Colonic mucosa (tissue), 4 donors: Measurements from ENCODE around the gene ADAMTSL4. TPM values are rescaled to one million over a fixed set of nuclear protein-coding genes. Genes with fewer than 3 reads are reported as not detected.

Source experiments
- DNase-seq: peaks from one replicate; pipeline ENCODE4 v3.0.0-alpha.2; 2020
- H3K27ac ChIP-seq: fragments of 200-600 bp; one replicate; pipeline ENCODE4 v1.8.0; 2021
- H3K27me3 ChIP-seq: fragments of 200-600 bp; one replicate; pipeline ENCODE4 v1.8.0; 2021
- H3K36me3 ChIP-seq: fragments of 200-600 bp; one replicate; pipeline ENCODE4 v1.8.0; 2021
- H3K4me1 ChIP-seq: fragments of 200-600 bp; one replicate; pipeline ENCODE4 v1.8.0; 2021; ENCODE audit warnings: mild to moderate bottlenecking
- H3K4me3 ChIP-seq: fragments of 200-600 bp; one replicate; pipeline ENCODE4 v1.8.0; 2021
- H3K9ac ChIP-seq, 2 donors: one replicate each; pipeline ENCODE4 v1.7.0; 2013; ENCODE audit warnings: control low read depth in 2 of 2, low read depth in 2 of 2, low read length in 2 of 2
- H3K9me3 ChIP-seq: fragments of 200-600 bp; one replicate; pipeline ENCODE4 v1.8.0; 2021
- intact Hi-C: fragments of 100-400 bp; cut with DNase I; formaldehyde crosslinking; loops from one replicate; pipeline ENCODE4 v1.14.1; 2022
- total RNA-seq, 2 donors: library from RNA; stranded (reverse); fragmentation: NEBNext Ultra II Directional in 1 of 2; extraction: Animal tissue kit (Norgen Biotek cat#: 25700) in 1 of 2; gene quantifications; one replicate each; pipeline ENCODE4 v1.2.1, GENCODE V29; 2021
- TF ChIP-seq, protein P1 (sequence below): fragments of 200-600 bp; IDR thresholded peaks from one replicate; pipeline ENCODE4 v1.8.0; 2022; ENCODE audit warnings: antibody characterized with exemption, mild to moderate bottlenecking
- donor health status: healthy.
- donor health status: DM: no; HTN: no; CAD: no.
- donor health status: DM: no; HTN: no; CAD: no.

Gene ADAMTSL4
- total RNA-seq, 2 donors from 2014 or later: 4.9 to 6.3 TPM

DNA sequence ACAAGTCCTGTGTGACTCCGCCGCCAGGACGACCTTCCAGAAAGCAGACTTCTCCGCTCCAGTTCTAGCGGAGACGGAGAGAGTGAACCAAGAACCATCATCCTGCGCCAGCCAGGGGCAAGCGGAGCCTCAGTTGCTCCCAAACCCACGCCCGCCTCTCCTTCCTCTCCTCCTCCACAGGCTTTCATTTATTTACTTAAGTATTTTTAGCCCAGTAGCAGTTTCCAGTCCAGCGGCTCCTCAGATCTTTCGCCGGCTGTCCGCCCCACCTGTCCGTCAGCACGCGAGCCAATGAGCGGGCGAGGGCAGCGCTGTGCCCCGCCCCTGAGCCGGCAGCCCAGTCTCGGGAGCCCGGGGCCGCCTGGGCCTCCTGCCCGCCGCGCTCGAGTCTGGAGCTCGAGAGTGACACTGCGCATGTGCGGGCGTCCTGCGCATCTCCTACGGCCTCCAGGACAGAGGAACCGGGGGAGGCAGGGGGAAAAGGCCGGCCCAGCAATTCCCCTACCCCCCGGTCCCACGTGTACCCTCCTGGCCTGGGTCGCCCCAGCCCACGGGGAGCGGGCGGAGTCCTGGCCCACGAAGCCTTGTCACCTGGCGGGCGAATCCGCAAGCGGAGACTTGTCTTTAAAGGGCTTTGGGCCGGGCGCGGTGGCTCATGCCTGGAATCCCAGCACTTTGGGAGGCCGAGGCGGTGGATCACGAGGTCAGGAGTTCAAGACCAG, 33.7 kb upstream of the ADAMTSL4 start, which contains the start of gene FALEC:
TSS of gene FALEC (plus strand) at position 425 of the 722 bp plus-strand sequence.
- intact Hi-C loops: no loop called here
- H3K27me3 ChIP-seq: no peaks in the 10 kb centered on the region
- peaks cover 18% of the 10 kb centered on the region for H3K4me1 ChIP-seq
- H3K9me3 ChIP-seq: no peaks in the 10 kb centered on the region
- peak within 1 kb of the TSS; percentile 86 for H3K9ac ChIP-seq
- H3K27ac ChIP-seq: peak within 1 kb of the TSS; percentile 75
- peak; percentile 97 for DNase-seq
- H3K36me3 ChIP-seq: no peaks in the 10 kb centered on the region
- TF ChIP-seq, protein P1, sequence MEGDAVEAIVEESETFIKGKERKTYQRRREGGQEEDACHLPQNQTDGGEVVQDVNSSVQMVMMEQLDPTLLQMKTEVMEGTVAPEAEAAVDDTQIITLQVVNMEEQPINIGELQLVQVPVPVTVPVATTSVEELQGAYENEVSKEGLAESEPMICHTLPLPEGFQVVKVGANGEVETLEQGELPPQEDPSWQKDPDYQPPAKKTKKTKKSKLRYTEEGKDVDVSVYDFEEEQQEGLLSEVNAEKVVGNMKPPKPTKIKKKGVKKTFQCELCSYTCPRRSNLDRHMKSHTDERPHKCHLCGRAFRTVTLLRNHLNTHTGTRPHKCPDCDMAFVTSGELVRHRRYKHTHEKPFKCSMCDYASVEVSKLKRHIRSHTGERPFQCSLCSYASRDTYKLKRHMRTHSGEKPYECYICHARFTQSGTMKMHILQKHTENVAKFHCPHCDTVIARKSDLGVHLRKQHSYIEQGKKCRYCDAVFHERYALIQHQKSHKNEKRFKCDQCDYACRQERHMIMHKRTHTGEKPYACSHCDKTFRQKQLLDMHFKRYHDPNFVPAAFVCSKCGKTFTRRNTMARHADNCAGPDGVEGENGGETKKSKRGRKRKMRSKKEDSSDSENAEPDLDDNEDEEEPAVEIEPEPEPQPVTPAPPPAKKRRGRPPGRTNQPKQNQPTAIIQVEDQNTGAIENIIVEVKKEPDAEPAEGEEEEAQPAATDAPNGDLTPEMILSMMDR: no peak
- H3K4me3 ChIP-seq: peak within 1 kb of the TSS; percentile 49

DNA sequence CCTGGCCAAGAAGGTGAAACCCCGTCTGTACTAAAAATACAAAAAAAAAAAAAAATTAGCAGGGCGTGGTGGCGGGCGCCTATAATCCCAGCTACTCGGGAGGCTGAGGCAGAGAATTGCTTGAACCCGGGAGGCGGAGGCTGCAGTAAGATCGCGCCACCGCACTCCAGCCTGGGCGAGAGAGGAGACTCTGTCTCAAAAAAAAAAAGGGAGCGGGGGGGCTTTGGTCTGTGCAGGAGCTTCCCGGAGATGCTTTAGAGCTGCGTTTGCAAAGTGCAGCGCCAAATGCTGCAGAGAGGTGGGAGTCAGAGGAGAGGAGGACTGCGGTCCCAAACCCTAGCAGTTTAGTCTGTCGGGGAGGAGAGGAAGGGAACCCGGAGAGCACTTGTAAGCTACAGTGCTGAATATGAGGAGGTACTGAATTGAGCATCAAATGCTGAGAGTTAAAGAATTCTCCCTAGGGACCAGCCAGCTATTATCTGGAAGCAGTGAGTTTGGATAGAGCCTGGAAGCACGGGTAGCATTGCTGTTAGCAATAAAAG, 33.1 kb upstream of the ADAMTSL4 start:
- Histone ChIP-seq H3K27me3 (no peaks in the 10 kb centered on the region), H3K9me3 (no peaks in the 10 kb centered on the region), H3K36me3 (no peaks in the 10 kb centered on the region), H3K9ac (peak overlapping the region; percentile 86), H3K27ac (peak overlapping the region; percentile 75), H3K4me3 (peak overlapping the region; percentile 49), H3K4me1 (peaks cover 18% of the 10 kb centered on the region)
- no peak for DNase-seq
- TF ChIP-seq, protein P1: no peak
- intact Hi-C loops: no loop called here

DNA sequence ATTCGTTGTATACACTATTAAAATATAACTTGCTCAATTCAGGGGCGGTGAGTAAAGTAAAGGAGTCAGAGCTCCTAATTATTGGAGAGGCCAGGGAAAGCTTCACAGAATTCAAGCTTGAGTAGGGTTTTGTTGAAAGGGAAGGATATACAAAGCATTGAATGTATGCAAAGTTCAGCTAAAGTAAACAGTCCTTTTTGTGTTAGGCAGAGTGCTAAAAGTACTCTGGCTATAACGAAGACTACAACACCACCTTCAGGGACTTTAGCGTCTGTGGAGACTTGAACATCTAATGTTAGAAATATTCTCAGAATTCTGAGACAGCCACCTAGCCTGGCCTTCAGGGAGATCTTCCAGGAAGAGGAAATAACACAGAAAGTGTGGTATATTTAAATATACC, 32.6 kb upstream of the ADAMTSL4 start:
- TF ChIP-seq, protein P1: no peak
- Histone ChIP-seq H3K4me3 (no peak overlapping the region), H3K27ac (peak overlapping the region; percentile 75), H3K36me3 (no peaks in the 10 kb centered on the region), H3K4me1 (peaks cover 18% of the 10 kb centered on the region), H3K27me3 (no peaks in the 10 kb centered on the region), H3K9ac (peak overlapping the region in 1 of 2 donors; percentile 86), H3K9me3 (no peaks in the 10 kb centered on the region)
- intact Hi-C loops: no loop called here
- no peak for DNase-seq

DNA sequence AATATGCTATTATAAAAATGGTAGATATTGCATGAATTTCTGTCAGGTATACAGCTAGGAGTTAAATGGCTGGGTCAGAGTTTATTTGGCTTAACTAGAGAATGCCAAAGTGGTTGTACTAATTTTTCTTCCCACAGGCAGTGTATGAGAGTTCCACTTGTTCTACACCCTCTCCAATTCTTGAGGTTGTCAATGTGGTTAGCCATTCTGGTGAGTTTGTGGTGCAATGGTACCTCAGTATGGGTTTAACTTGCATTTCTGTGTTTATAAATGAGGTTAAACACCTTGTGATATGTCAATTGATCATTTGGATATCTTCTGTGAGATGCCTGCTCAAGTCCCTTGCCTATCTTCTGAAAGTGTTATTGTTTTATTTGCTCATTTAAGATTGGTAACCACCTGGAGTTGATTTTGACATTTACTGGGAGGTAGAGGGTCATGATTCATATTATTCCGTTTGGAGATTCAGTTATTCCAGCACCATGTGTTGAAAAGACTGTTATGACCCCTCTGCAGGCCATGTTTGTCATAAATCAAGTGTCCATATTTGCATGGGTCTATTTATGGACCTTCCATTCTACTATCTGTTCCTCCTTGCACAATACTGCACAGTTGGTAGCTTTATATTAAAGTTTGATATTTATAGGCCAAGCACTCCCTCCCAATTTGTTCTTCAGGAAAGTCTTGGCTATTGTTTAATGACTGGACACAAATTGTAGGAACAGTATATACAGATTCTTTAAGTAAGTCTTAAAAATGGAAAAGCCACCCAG, 27.8 kb upstream of the ADAMTSL4 start:
- intact Hi-C loops: no loop called here
- H3K4me3 ChIP-seq: no peak overlapping the region
- peaks cover 10% of the 10 kb centered on the region for H3K4me1 ChIP-seq
- no peak for DNase-seq
- TF ChIP-seq, protein P1: no peak
- no peaks in the 10 kb centered on the region for H3K36me3 ChIP-seq
- no peaks in the 10 kb centered on the region for H3K9me3 ChIP-seq
- H3K27me3 ChIP-seq: no peaks in the 10 kb centered on the region
- no peak overlapping the region for H3K9ac ChIP-seq
- no peak overlapping the region for H3K27ac ChIP-seq

DNA sequence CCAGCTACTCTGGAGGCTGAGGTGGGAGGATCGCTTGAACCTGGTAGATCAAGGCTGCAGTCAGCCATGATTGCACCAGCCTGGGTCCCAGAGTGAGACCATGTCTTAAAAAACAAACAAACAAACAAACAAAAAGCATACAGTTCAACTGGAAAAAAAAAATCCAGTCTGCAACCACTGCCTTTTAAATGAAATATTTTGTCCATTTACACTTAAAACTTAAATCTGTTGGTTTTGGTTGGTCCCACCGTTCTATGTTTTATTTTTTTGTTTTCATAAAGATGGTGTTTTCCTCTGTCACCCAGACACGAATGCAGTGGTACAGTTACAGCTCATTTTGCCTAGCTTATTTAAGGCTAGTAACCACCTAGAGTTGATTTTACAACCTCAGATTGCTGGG, 23.9 kb upstream of the ADAMTSL4 start:
- Histone ChIP-seq H3K27ac (no peak overlapping the region), H3K9me3 (no peaks in the 10 kb centered on the region), H3K9ac (no peak overlapping the region), H3K4me3 (no peak overlapping the region), H3K4me1 (no peaks in the 10 kb centered on the region), H3K27me3 (no peaks in the 10 kb centered on the region), H3K36me3 (no peaks in the 10 kb centered on the region)
- no peak for DNase-seq
- TF ChIP-seq, protein P1: no peak
- intact Hi-C loops: no loop called here
